Mesendoderm (in vitro differentiated cells): Measurements from ENCODE around the gene MAOB.

Experiments
- DNase-seq: peaks from one replicate; pipeline ENCODE4 v3.0.0; 2013
- H2AK5ac ChIP-seq: 2 replicates; pipeline ENCODE4 v1.6.1; 2013; ENCODE audit warnings: low read length, inconsistent platforms
- H2BK120ac ChIP-seq: 2 replicates; pipeline ENCODE4 v1.6.1; 2013; ENCODE audit warnings: low read depth, mild to moderate bottlenecking, low read length, moderate library complexity, mixed read lengths
- H2BK15ac ChIP-seq: replicated peaks from 2 replicates; pipeline ENCODE4 v1.6.1; 2013; ENCODE audit warnings: low read depth, mild to moderate bottlenecking, moderate library complexity
- H2BK5ac ChIP-seq: 2 replicates; pipeline ENCODE4 v1.6.1; 2013; ENCODE audit warnings: low read length, inconsistent platforms
- H3K18ac ChIP-seq: 2 replicates; pipeline ENCODE4 v1.6.1; 2013; ENCODE audit warnings: mild to moderate bottlenecking, low read length, mixed read lengths
- H3K23ac ChIP-seq: one replicate; pipeline ENCODE4 v1.6.1; 2013; ENCODE audit warnings: low read length
- H3K27ac ChIP-seq: 2 replicates; pipeline ENCODE4 v1.5.1; 2013; ENCODE audit warnings: low read depth, mild to moderate bottlenecking, inconsistent platforms, low read length, moderate library complexity
- H3K27me3 ChIP-seq: 2 replicates; pipeline ENCODE4 v1.6.1; 2013; ENCODE audit warnings: low read length, control low read depth, mild to moderate bottlenecking, inconsistent platforms; ENCODE audit not compliant: insufficient read depth, poor library complexity
- H3K36me3 ChIP-seq: 2 replicates; pipeline ENCODE4 v1.6.1; 2013; ENCODE audit warnings: low read length, inconsistent platforms; ENCODE audit not compliant: control insufficient read depth, insufficient read depth
- H3K4ac ChIP-seq: one replicate; pipeline ENCODE4 v1.6.1; 2013; ENCODE audit warnings: low read depth, mild to moderate bottlenecking, low read length, moderate library complexity
- H3K4me1 ChIP-seq: 2 replicates; pipeline ENCODE4 v1.6.1; 2013; ENCODE audit warnings: low read depth, low read length, inconsistent platforms; ENCODE audit not compliant: control insufficient read depth
- H3K4me2 ChIP-seq: 2 replicates; pipeline ENCODE4 v1.6.1; 2013; ENCODE audit warnings: low read length
- H3K4me3 ChIP-seq: 2 replicates; pipeline ENCODE4 v1.5.1; 2013; ENCODE audit warnings: mild to moderate bottlenecking, low read length
- H3K56ac ChIP-seq: one replicate; pipeline ENCODE4 v1.6.1; 2013; ENCODE audit warnings: low read length
- H3K79me1 ChIP-seq: 2 replicates; pipeline ENCODE4 v1.6.1; 2013; ENCODE audit warnings: low read length, inconsistent platforms
- H3K79me2 ChIP-seq: 2 replicates; pipeline ENCODE4 v1.6.1; 2013; ENCODE audit warnings: mild to moderate bottlenecking, low read length; ENCODE audit not compliant: control insufficient read depth, insufficient read depth
- H3K9ac ChIP-seq: 2 replicates; pipeline ENCODE4 v1.6.1; 2013; ENCODE audit warnings: low read length, inconsistent platforms
- H4K5ac ChIP-seq: one replicate; pipeline ENCODE4 v1.6.1; 2013; ENCODE audit warnings: low read length
- H4K8ac ChIP-seq: one replicate; pipeline ENCODE4 v1.6.1; 2013; ENCODE audit warnings: low read depth, mild to moderate bottlenecking, control low read depth, low read length, moderate library complexity
- WGBS: extraction: QIAGEN DNeasy Blood & Tissue Kit; methylation state at CpG from one replicate; pipeline ENCODE4 v1.1.7; 2013; ENCODE audit warnings: low lambda C conversion rate, missing lambda C conversion rate; ENCODE audit not compliant: insufficient coverage; ENCODE audit errors: extremely low coverage; 5-methylcytosine and 5-hydroxymethylcytosine counted together

Gene MAOB

DNA sequence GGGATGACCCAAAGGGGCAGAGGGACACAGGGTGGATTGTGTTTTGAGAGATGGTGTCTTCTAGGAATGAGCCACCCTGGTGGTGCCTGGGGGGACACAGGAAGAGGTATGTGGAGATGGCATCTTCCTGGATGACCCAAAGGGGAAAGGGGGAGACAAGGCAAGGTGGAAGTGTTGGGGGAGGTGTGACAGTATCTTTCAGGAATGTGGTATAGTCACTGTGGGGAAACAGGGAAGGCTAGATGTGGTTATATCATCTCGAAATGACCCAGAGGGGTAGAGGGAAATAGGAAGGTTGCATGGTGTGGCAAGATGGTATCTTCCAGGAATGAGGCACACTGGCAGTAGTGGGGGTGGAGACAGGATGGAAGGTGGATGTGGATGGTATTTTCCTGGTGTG lies 163.3 kb downstream of the MAOB start:
- no peak overlapping the region for H3K9ac ChIP-seq
- H3K4me1 ChIP-seq: no peaks in the 10 kb centered on the region
- no peak overlapping the region for H3K56ac ChIP-seq
- H2BK5ac ChIP-seq: no peak overlapping the region
- no peaks in the 10 kb centered on the region for H3K27me3 ChIP-seq
- no peak overlapping the region for H3K4ac ChIP-seq
- H2BK120ac ChIP-seq: no peak overlapping the region
- DNase-seq: no peak
- no peak overlapping the region for H4K8ac ChIP-seq
- no CpG with 5 or more reads among the region's 1 CpG for WGBS
- H3K79me1 ChIP-seq: no peaks in the 10 kb centered on the region
- H3K79me2 ChIP-seq: no peaks in the 10 kb centered on the region
- H3K4me3 ChIP-seq: no peak overlapping the region
- H3K27ac ChIP-seq: no peak overlapping the region
- H3K4me2 ChIP-seq: no peak overlapping the region
- H3K36me3 ChIP-seq: no peaks in the 10 kb centered on the region
- no peak overlapping the region for H2AK5ac ChIP-seq
- H3K18ac ChIP-seq: no peak overlapping the region
- no peak overlapping the region for H4K5ac ChIP-seq
- H3K23ac ChIP-seq: no peak overlapping the region
- H2BK15ac ChIP-seq: no peak overlapping the region

GRCh38 chrX:43718546-43718945 lies 163.7 kb downstream of the MAOB start:
- no peak overlapping the region for H4K8ac ChIP-seq
- H3K18ac ChIP-seq: no peak overlapping the region
- no peak overlapping the region for H3K9ac ChIP-seq
- no peak overlapping the region for H2BK15ac ChIP-seq
- H3K56ac ChIP-seq: no peak overlapping the region
- no CpG with 5 or more reads among the region's 6 CpGs for WGBS
- no peak overlapping the region for H2BK5ac ChIP-seq
- no peak overlapping the region for H2BK120ac ChIP-seq
- no peaks in the 10 kb centered on the region for H3K79me2 ChIP-seq
- no peaks in the 10 kb centered on the region for H3K4me1 ChIP-seq
- no peak overlapping the region for H3K4ac ChIP-seq
- H3K23ac ChIP-seq: no peak overlapping the region
- no peak overlapping the region for H3K4me2 ChIP-seq
- H3K27me3 ChIP-seq: no peaks in the 10 kb centered on the region
- DNase-seq: no peak
- no peak overlapping the region for H3K27ac ChIP-seq
- H2AK5ac ChIP-seq: no peak overlapping the region
- H4K5ac ChIP-seq: no peak overlapping the region
- H3K36me3 ChIP-seq: no peaks in the 10 kb centered on the region
- H3K79me1 ChIP-seq: no peaks in the 10 kb centered on the region
- H3K4me3 ChIP-seq: no peak overlapping the region

- no peak overlapping the region for H3K23ac ChIP-seq
- no peaks in the 10 kb centered on the region for H3K27me3 ChIP-seq
- H4K5ac ChIP-seq: no peak overlapping the region
- H3K56ac ChIP-seq: no peak overlapping the region
- no peak overlapping the region for H4K8ac ChIP-seq
- H3K18ac ChIP-seq: no peak overlapping the region
- H3K4me3 ChIP-seq: no peak overlapping the region
- no peak overlapping the region for H3K27ac ChIP-seq
- H2BK5ac ChIP-seq: no peak overlapping the region
- H3K9ac ChIP-seq: no peak overlapping the region
- no peaks in the 10 kb centered on the region for H3K79me2 ChIP-seq
- no CpG with 5 or more reads among the region's 1 CpG for WGBS
- DNase-seq: no peak
- no peak overlapping the region for H2BK120ac ChIP-seq
- H3K36me3 ChIP-seq: no peaks in the 10 kb centered on the region
- no peaks in the 10 kb centered on the region for H3K4me1 ChIP-seq
- no peak overlapping the region for H2BK15ac ChIP-seq
- no peak overlapping the region for H3K4ac ChIP-seq
- H3K4me2 ChIP-seq: no peak overlapping the region
- no peaks in the 10 kb centered on the region for H3K79me1 ChIP-seq
- no peak overlapping the region for H2AK5ac ChIP-seq
Observed at GRCh38 chrX:43718081-43718480, 164.2 kb downstream of the MAOB start.

GRCh38 chrX:43717161-43717560 lies 165.1 kb downstream of the MAOB start:
- Histone ChIP-seq H3K4me1 (no peaks in the 10 kb centered on the region), H2AK5ac (no peak overlapping the region), H3K27me3 (no peaks in the 10 kb centered on the region), H3K4me3 (no peak overlapping the region), H4K8ac (no peak overlapping the region), H3K9ac (no peak overlapping the region), H4K5ac (no peak overlapping the region), H3K23ac (no peak overlapping the region), H3K79me2 (no peaks in the 10 kb centered on the region), H2BK5ac (no peak overlapping the region), H3K4ac (no peak overlapping the region), H3K56ac (no peak overlapping the region), H3K4me2 (no peak overlapping the region), H3K36me3 (no peaks in the 10 kb centered on the region), H2BK15ac (no peak overlapping the region), H3K27ac (no peak overlapping the region), H3K79me1 (no peaks in the 10 kb centered on the region), H3K18ac (no peak overlapping the region), H2BK120ac (no peak overlapping the region)
- WGBS: no CpG with 5 or more reads among the region's 1 CpG
- no peak for DNase-seq

DNA sequence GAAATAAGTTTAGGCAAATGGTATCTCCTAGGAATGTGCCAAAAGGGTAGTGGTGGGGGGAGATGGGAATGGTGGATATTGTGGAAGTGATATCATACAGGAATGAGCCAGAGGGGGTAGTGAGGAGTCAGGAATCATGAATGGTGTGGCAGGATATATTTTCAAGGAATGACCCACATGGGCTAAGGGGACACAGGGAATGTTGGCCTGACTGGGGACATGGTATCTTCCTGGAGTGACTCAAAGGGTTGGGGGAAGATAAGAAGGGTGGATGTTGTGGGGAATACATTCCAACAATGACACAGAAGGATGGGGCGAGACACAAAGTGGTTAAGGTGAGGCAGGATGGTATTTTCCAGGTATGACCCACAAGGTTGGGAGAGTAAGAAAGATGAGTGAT lies 165.6 kb downstream of the MAOB start:
- H3K4ac ChIP-seq: no peak overlapping the region
- no peak overlapping the region for H2BK15ac ChIP-seq
- no peak overlapping the region for H3K4me2 ChIP-seq
- no peak overlapping the region for H3K18ac ChIP-seq
- H3K27me3 ChIP-seq: no peaks in the 10 kb centered on the region
- no peak overlapping the region for H3K9ac ChIP-seq
- H3K79me2 ChIP-seq: no peaks in the 10 kb centered on the region
- no peaks in the 10 kb centered on the region for H3K36me3 ChIP-seq
- H3K27ac ChIP-seq: no peak overlapping the region
- no peak overlapping the region for H4K8ac ChIP-seq
- H2AK5ac ChIP-seq: no peak overlapping the region
- H3K23ac ChIP-seq: no peak overlapping the region
- H3K4me3 ChIP-seq: no peak overlapping the region
- no peak overlapping the region for H2BK5ac ChIP-seq
- no peaks in the 10 kb centered on the region for H3K79me1 ChIP-seq
- WGBS: no CpG with 5 or more reads among the region's 1 CpG
- H3K4me1 ChIP-seq: no peaks in the 10 kb centered on the region
- no peak for DNase-seq
- no peak overlapping the region for H4K5ac ChIP-seq
- H2BK120ac ChIP-seq: no peak overlapping the region
- H3K56ac ChIP-seq: no peak overlapping the region
